H1 (cell line): ENCODE results near the gene ARSK. TPM values are rescaled to one million over a fixed set of nuclear protein-coding genes. Genes with fewer than 3 reads are reported as not detected.

ENCODE experiments used
- CTCF ChIA-PET: fragments of 300-600 bp; sonication (Branson Sonifier 250); formaldehyde crosslinking; loops from one replicate; lab custom pipeline; 2021; ENCODE audit not compliant: partially characterized antibody; lab: Charles Lee
- POLR2A ChIA-PET: fragments of 300-600 bp; sonication (Branson Sonifier 250); formaldehyde crosslinking; loops from one replicate; lab custom pipeline; 2021; ENCODE audit warnings: inconsistent platforms; ENCODE audit not compliant: partially characterized antibody; lab: Charles Lee
- DNase-seq, 2 experiments: peaks; one replicate each; pipeline versions ENCODE4 v3.0.0 to v3.0.0-alpha.2; 2010 to 2022; ENCODE audit warnings: low spot score in 2 of 2, low read depth in 1 of 2, mixed read lengths in 1 of 2
- FAIRE-seq: peaks from 2 replicates; lab custom pipeline; 2011; peaks lifted over from hg19 to GRCh38; lab: Jason Lieb, UNC
- H2AFZ ChIP-seq: 2 replicates; pipeline ENCODE4 v1.8.1; 2012; ENCODE audit warnings: low read length, inconsistent platforms
- H2AK5ac ChIP-seq: 2 replicates; pipeline ENCODE4 v1.6.1; 2013; ENCODE audit warnings: low read depth, low read length
- H2BK120ac ChIP-seq: replicated peaks from 2 replicates; pipeline ENCODE3; 2013; ENCODE audit warnings: low read depth, low read length, inconsistent platforms
- H2BK12ac ChIP-seq: 2 replicates; pipeline ENCODE4 v1.6.1; 2013; ENCODE audit warnings: low read depth, low read length
- H2BK15ac ChIP-seq: 2 replicates; pipeline ENCODE4 v1.6.1; 2013; ENCODE audit warnings: low read length
- H2BK20ac ChIP-seq: 2 replicates; pipeline ENCODE4 v1.6.1; 2013; ENCODE audit warnings: low read length
- H2BK5ac ChIP-seq: 2 replicates; pipeline ENCODE4 v1.6.1; 2013; ENCODE audit warnings: low read depth, low read length
- H3K14ac ChIP-seq: 2 replicates; pipeline ENCODE4 v1.6.1; 2013; ENCODE audit warnings: inconsistent platforms; ENCODE audit not compliant: insufficient read length
- H3K18ac ChIP-seq: 2 replicates; pipeline ENCODE4 v1.6.1; 2013; ENCODE audit warnings: low read length; ENCODE audit errors: extremely low read depth
- H3K23ac ChIP-seq: 2 replicates; pipeline ENCODE4 v1.6.1; 2013; ENCODE audit warnings: inconsistent platforms; ENCODE audit not compliant: insufficient read length
- H3K23me2 ChIP-seq: 2 replicates; pipeline ENCODE4 v1.6.1; 2013; ENCODE audit warnings: low read depth, low read length
- H3K27ac ChIP-seq: 2 replicates; pipeline ENCODE4 v1.6.1; 2011; ENCODE audit warnings: low read depth, low read length, inconsistent platforms
- H3K27me3 ChIP-seq, 4 experiments: replicated peaks in 1 of 4; 1 replicate in 1 of 4; 2 replicates in 3 of 4; pipeline versions ENCODE4 v1.6.1 to v1.8.1; 2011 to 2013; ENCODE audit warnings: low read length in 3 of 4, mild to moderate bottlenecking in 3 of 4, inconsistent platforms in 2 of 4, mixed read lengths in 2 of 4, moderate library complexity in 1 of 4; ENCODE audit not compliant: control insufficient read depth in 3 of 4, insufficient read depth in 3 of 4; ENCODE audit errors: extremely low read depth in 1 of 4
- H3K36me3 ChIP-seq, 4 experiments: 2 replicates each; pipeline versions ENCODE4 v1.6.1 to v1.8.1; 2011 to 2013; ENCODE audit warnings: mild to moderate bottlenecking in 4 of 4, low read length in 3 of 4, moderate library complexity in 2 of 4, control low read depth in 1 of 4, inconsistent platforms in 1 of 4; ENCODE audit not compliant: insufficient read depth in 4 of 4, control insufficient read depth in 2 of 4
- H3K4ac ChIP-seq: replicated peaks from 2 replicates; pipeline ENCODE3; 2013; ENCODE audit warnings: low read length, low read depth, mixed read lengths, inconsistent platforms; ENCODE audit not compliant: insufficient read length
- H3K4me1 ChIP-seq, 4 experiments: replicated peaks in 1 of 4; 1 replicate in 1 of 4; 2 replicates in 3 of 4; pipeline versions ENCODE4 v1.6.1 to v1.8.1; 2011 to 2013; ENCODE audit warnings: low read length in 3 of 4, inconsistent platforms in 2 of 4, mixed read lengths in 1 of 4; ENCODE audit not compliant: insufficient read depth in 4 of 4, control insufficient read depth in 3 of 4
- H3K4me2 ChIP-seq, 2 experiments: 2 replicates each; pipeline versions ENCODE4 v1.6.1 to v1.8.1; 2011 to 2013; ENCODE audit warnings: low read depth in 2 of 2, low read length in 2 of 2, control low read depth in 1 of 2, inconsistent platforms in 1 of 2, mild to moderate bottlenecking in 1 of 2; ENCODE audit not compliant: insufficient read depth in 1 of 2
- H3K4me3 ChIP-seq, 4 experiments: fragments of 200-600, 300-600 bp in 1 of 4; sonication (generic), shearing (Covaris generic), sonication (Bioruptor Twin) in 1 of 4; 2 replicates each; pipeline versions ENCODE4 v1.5.1 to v1.8.1; 2011 to 2016; ENCODE audit warnings: low read length in 4 of 4, low read depth in 3 of 4, control low read depth in 2 of 4, inconsistent platforms in 2 of 4, mild to moderate bottlenecking in 2 of 4, mixed read lengths in 1 of 4, moderate library complexity in 1 of 4; ENCODE audit not compliant: insufficient read depth in 2 of 4; ENCODE audit errors: extremely low read depth in 1 of 4
- H3K56ac ChIP-seq: replicated peaks from 2 replicates; pipeline ENCODE3; 2013; ENCODE audit warnings: low read depth, mild to moderate bottlenecking, mixed read lengths, low read length, inconsistent platforms; ENCODE audit not compliant: insufficient read length
- H3K79me1 ChIP-seq: 2 replicates; pipeline ENCODE4 v1.6.1; 2013; ENCODE audit warnings: low read depth, low read length, control low read depth
- H3K79me2 ChIP-seq, 2 experiments: 2 replicates each; pipeline versions ENCODE4 v1.6.1 to v1.8.1; 2012 to 2013; ENCODE audit warnings: low read length in 2 of 2, mild to moderate bottlenecking in 2 of 2, inconsistent platforms in 1 of 2; ENCODE audit not compliant: insufficient read depth in 2 of 2, control insufficient read depth in 1 of 2
- H3K9ac ChIP-seq, 4 experiments: replicated peaks in 1 of 4; 1 replicate in 1 of 4; 2 replicates in 3 of 4; pipeline versions ENCODE4 v1.6.1 to v1.8.1; 2011 to 2013; ENCODE audit warnings: low read depth in 3 of 4, low read length in 3 of 4, control low read depth in 2 of 4, mild to moderate bottlenecking in 2 of 4, moderate library complexity in 2 of 4, inconsistent platforms in 1 of 4; ENCODE audit errors: extremely low read depth in 1 of 4
- H3K9me3 ChIP-seq, 2 experiments: 2 replicates each; pipeline versions ENCODE4 v1.6.1 to v1.8.1; 2012 to 2013; ENCODE audit warnings: mild to moderate bottlenecking in 2 of 2, moderate library complexity in 2 of 2, control low read depth in 1 of 2, inconsistent platforms in 1 of 2, low read depth in 1 of 2, low read length in 1 of 2, mixed read lengths in 1 of 2; ENCODE audit not compliant: insufficient read depth in 2 of 2
- H4K20me1 ChIP-seq, 2 experiments: replicated peaks in 1 of 2; 2 replicates each; pipeline versions ENCODE3 to v1.8.1; 2011 to 2013; ENCODE audit warnings: inconsistent platforms in 2 of 2, low read length in 2 of 2, mild to moderate bottlenecking in 1 of 2; ENCODE audit not compliant: insufficient read depth in 2 of 2, control insufficient read depth in 1 of 2
- H4K5ac ChIP-seq: 2 replicates; pipeline ENCODE4 v1.6.1; 2013; ENCODE audit warnings: low read length, low read depth, mixed read lengths, inconsistent platforms; ENCODE audit not compliant: insufficient read length
- H4K8ac ChIP-seq: 2 replicates; pipeline ENCODE4 v1.8.0; 2013; ENCODE audit warnings: mild to moderate bottlenecking, moderate library complexity, low read length, inconsistent platforms; ENCODE audit not compliant: insufficient read depth; ENCODE audit errors: extremely low read depth
- H4K91ac ChIP-seq: replicated peaks from 2 replicates; pipeline ENCODE3; 2013; ENCODE audit warnings: low read length, mixed read lengths, inconsistent platforms; ENCODE audit not compliant: insufficient read length
- BRCA1 ChIP-seq: IDR thresholded peaks from 2 replicates; pipeline ENCODE4 v1.6.1; 2012; ENCODE audit warnings: low read depth, low read length, improper control_type of control experiment
- MAFK ChIP-seq: IDR thresholded peaks from 2 replicates; pipeline ENCODE4 v1.6.1; 2012; ENCODE audit warnings: low read depth, mild to moderate bottlenecking, improper control_type of control experiment, low read length
- RXRA ChIP-seq: IDR thresholded peaks from 2 replicates; pipeline ENCODE4 v1.6.1; 2011; ENCODE audit warnings: low read depth, mild to moderate bottlenecking, low read length, moderate library complexity; ENCODE audit not compliant: insufficient read depth
- SIN3A ChIP-seq, 2 experiments: IDR thresholded peaks in 1 of 2; conservative IDR thresholded peaks in 1 of 2; 2 replicates each; pipeline ENCODE4 v1.6.1; 2011 to 2012; ENCODE audit warnings: low read length in 2 of 2, improper control_type of control experiment in 1 of 2, low read depth in 1 of 2, mild to moderate bottlenecking in 1 of 2
- TEAD4 ChIP-seq: IDR thresholded peaks from 2 replicates; pipeline ENCODE4 v1.6.1; 2012; ENCODE audit warnings: low read depth, low read length, inconsistent platforms, mixed read lengths
- polyA plus RNA-seq, 7 experiments: library from polyadenylated mRNA; depleted of rRNA in 3 of 7; stranded (reverse) in 5 of 7; unstranded in 2 of 7; fragments of >200 nt in 5 of 7; fragments of 200-250 nt in 2 of 7; gene quantifications; 1 replicate in 5 of 7; 2 replicates in 1 of 7; 4 replicates in 1 of 7; pipeline versions ENCODE4 v1.2.1 to v1.2.3, GENCODE V29; 2011 to 2013; ENCODE audit warnings: missing spikeins in 2 of 7, mixed read lengths in 2 of 7
- total RNA-seq: library from RNA; stranded (reverse); fragmentation: NEBNext Ultra II Directional; extraction: Animal tissue kit (Norgen Biotek cat#: 25700); gene quantifications from 2 replicates; pipeline ENCODE4 v1.2.1, GENCODE V29; 2021

Gene ARSK
- total and polyA plus RNA-seq, 2 of the 8 experiments (the other 6 are each of a cell fraction or from before 2014, with no cell fraction given) = 8.4 to 14.1 TPM

GRCh38 chr5:95528565-95528964, 26.3 kb upstream of the ARSK start:
- CTCF ChIA-PET = no interaction called here
- Histone ChIP-seq H3K56ac (no peak overlapping the region), H2BK5ac (no peak overlapping the region)

More at GRCh38 chr5:95528565-95528964, 26.3 kb upstream of the ARSK start:
- Histone ChIP-seq H2BK120ac (no peak overlapping the region), H3K4me3 (no peak overlapping the region), H3K79me1 (no peaks in the 10 kb centered on the region), H3K23ac (no peak overlapping the region), H3K9me3 (no peaks in the 10 kb centered on the region), H4K8ac (no peak overlapping the region), H3K27me3 (no peaks in the 10 kb centered on the region), H2AK5ac (no peak overlapping the region), H4K5ac (no peak overlapping the region), H3K4me2 (no peak overlapping the region), H2BK20ac (no peak overlapping the region), H4K91ac (no peak overlapping the region), H3K14ac (no peak overlapping the region), H3K79me2 (no peaks in the 10 kb centered on the region), H3K4me1 (no peaks in the 10 kb centered on the region), H4K20me1 (no peaks in the 10 kb centered on the region), H3K9ac (no peak overlapping the region), H2AFZ (no peak overlapping the region), H3K27ac (no peak overlapping the region), H2BK12ac (no peak overlapping the region), H3K18ac (no peak overlapping the region), H3K4ac (no peak overlapping the region), H3K23me2 (no peaks in the 10 kb centered on the region; the same call in 1 of the 2 replicates), H3K36me3 (peaks cover 7 to 33% (median 13%) of the 10 kb centered on the region in 4 experiments), H2BK15ac (no peak overlapping the region)
- POLR2A ChIA-PET = no interaction called here
- FAIRE-seq (no peak), DNase-seq (no peak)
- TF ChIP-seq MAFK (no peak), SIN3A (conservative IDR thresholded peaks at IDR 0.05 in 1 of 2, IDR thresholded peaks at IDR 0.05 in 1 of 2; ENCODE audit: low read depth in 1 of 2, low read length in 2 of 2) (no peak), TEAD4 (no peak), BRCA1 (no peak), RXRA (no peak)
